ENCODE measurements around the gene KLK12. TPM values are rescaled to one million over a fixed set of nuclear protein-coding genes. Genes with fewer than 3 reads are reported as not detected.
A peak's percentile ranks its signal among the peaks of the same experiment; 100 is the strongest.

KLK12 gene
- total RNA-seq, 8 experiments from 2014 or later: 0.43 TPM; not detected in 7

GRCh38 chr19:51020988-51021651, 13.7 kb downstream of the KLK12 start:
- no peak overlapping the region for H3K27ac ChIP-seq
- H3K4me3 ChIP-seq: no peak overlapping the region
- peaks cover 0 to 3% of the 10 kb centered on the region in 2 donors for H3K4me1 ChIP-seq (replicated peaks in 1 of 2)
- ATAC-seq (replicated peaks in 6 of 8): peak in 6 of 8 experiments; percentile 15 to 65 (median 30)
- WGBS, 10 experiments: 0 to 100% (median 23%) methylated on average over 1 to 6 of the region's 7 CpGs; no CpG with 5 or more reads in 1 of the 10 experiments
- in situ Hi-C loops (cut with MboI; ENCODE audit: low pct_unique_long_range_greater_than_20kb in 2 of 9, low sequenced_read_pairs in 9 of 9, unreplicated experiment in 9 of 9): loop anchor here in 1 of 9 experiments (10.0 kb wide), 1 partner anchor 74 kb away; no protein-coding TSS in a partner anchor

- Histone ChIP-seq H3K27ac (no peak within 1 kb of the TSS), H3K4me1 (replicated peaks in 1 of 2) (peaks cover 0 to 3% of the 10 kb centered on the region in 2 donors), H3K4me3 (no peak within 1 kb of the TSS)
- in situ Hi-C loops (cut with MboI; ENCODE audit: low pct_unique_long_range_greater_than_20kb in 2 of 9, low sequenced_read_pairs in 9 of 9, unreplicated experiment in 9 of 9): no loop called here
- no peak for ATAC-seq (replicated peaks in 6 of 8)
- 13% methylated on average over 3 of the region's 14 CpGs; no CpG with 5 or more reads in 9 of the 10 experiments for WGBS, 10 experiments
Observed at GRCh38 chr19:51019544-51019925, 15.3 kb downstream of the KLK12 start, which contains the start of gene KLK10. Gene KLK10 (minus strand): TSS chr19:51019709. CDS start chr19:51019130, 579 bp downstream.

GRCh38 chr19:51018745-51019543, 15.9 kb downstream of the KLK12 start:
- ATAC-seq (replicated peaks in 6 of 8): peak in 2 of 8 experiments; percentile 7 to 27
- in situ Hi-C loops (cut with MboI; ENCODE audit: low pct_unique_long_range_greater_than_20kb in 2 of 9, low sequenced_read_pairs in 9 of 9, unreplicated experiment in 9 of 9): no loop called here
- no peak overlapping the region for H3K4me3 ChIP-seq
- peaks cover 0 to 3% of the 10 kb centered on the region in 2 donors for H3K4me1 ChIP-seq (replicated peaks in 1 of 2)
- no peak overlapping the region for H3K27ac ChIP-seq
- 0 to 6% (median 0%) methylated on average over 3 to 18 of the region's 68 CpGs; no CpG with 5 or more reads in 7 of the 10 experiments for WGBS, 10 experiments

GRCh38 chr19:51016798-51017683, 17.8 kb downstream of the KLK12 start:
- ATAC-seq (replicated peaks in 6 of 8): peak; percentile 70 to 84 (median 77)
- 0% methylated on average over 1 to 25 of the region's 68 CpGs; no CpG with 5 or more reads in 3 of the 10 experiments for WGBS, 10 experiments
- Histone ChIP-seq H3K4me3 (peak overlapping the region; percentile 10 to 41 (median 33)), H3K27ac (no peak overlapping the region), H3K4me1 (replicated peaks in 1 of 2) (peaks cover 0 to 3% of the 10 kb centered on the region in 2 donors)
- in situ Hi-C loops (cut with MboI; ENCODE audit: low pct_unique_long_range_greater_than_20kb in 2 of 9, low sequenced_read_pairs in 9 of 9, unreplicated experiment in 9 of 9): no loop called here

- WGBS, 10 experiments: 60 to 68% methylated on average over 1 to 3 of the region's 19 CpGs; no CpG with 5 or more reads in 8 of the 10 experiments
- Histone ChIP-seq H3K27ac (no peak overlapping the region), H3K4me1 (replicated peaks in 1 of 2) (peaks cover 0 to 3% of the 10 kb centered on the region in 2 donors), H3K4me3 (no peak overlapping the region)
- in situ Hi-C loops (cut with MboI; ENCODE audit: low pct_unique_long_range_greater_than_20kb in 2 of 9, low sequenced_read_pairs in 9 of 9, unreplicated experiment in 9 of 9): no loop called here
- no peak for ATAC-seq (replicated peaks in 6 of 8)
Observed at GRCh38 chr19:51015691-51016267, 19.0 kb downstream of the KLK12 start.

GRCh38 chr19:51014242-51014641, 20.6 kb downstream of the KLK12 start:
- Histone ChIP-seq H3K4me3 (no peak overlapping the region), H3K27ac (no peak overlapping the region), H3K4me1 (replicated peaks in 1 of 2) (peaks cover 0 to 3% of the 10 kb centered on the region in 2 donors)
- in situ Hi-C loops (cut with MboI; ENCODE audit: low pct_unique_long_range_greater_than_20kb in 2 of 9, low sequenced_read_pairs in 9 of 9, unreplicated experiment in 9 of 9): no loop called here
- 0 to 90% (median 75%) methylated on average over 1 to 5 of the region's 6 CpGs; no CpG with 5 or more reads in 4 of the 10 experiments for WGBS, 10 experiments
- ATAC-seq (replicated peaks in 6 of 8): no peak

- no peak overlapping the region for H3K27ac ChIP-seq
- in situ Hi-C loops (cut with MboI; ENCODE audit: low pct_unique_long_range_greater_than_20kb in 2 of 9, low sequenced_read_pairs in 9 of 9, unreplicated experiment in 9 of 9): no loop called here
- H3K4me3 ChIP-seq: no peak overlapping the region
- 14 to 87% (median 53%) methylated on average over 2 to 9 of the region's 12 CpGs; no CpG with 5 or more reads in 2 of the 10 experiments for WGBS, 10 experiments
- no peak for ATAC-seq (replicated peaks in 6 of 8)
- H3K4me1 ChIP-seq (replicated peaks in 1 of 2): no peaks in the 10 kb centered on the region
Observed at GRCh38 chr19:51012661-51013190, 22.1 kb downstream of the KLK12 start.

- Histone ChIP-seq H3K4me3 (no peak overlapping the region), H3K27ac (no peak overlapping the region), H3K4me1 (replicated peaks in 1 of 2) (no peaks in the 10 kb centered on the region)
- WGBS, 10 experiments: 7 to 72% (median 30%) methylated on average over 2 to 3 of the region's 4 CpGs; no CpG with 5 or more reads in 6 of the 10 experiments
- in situ Hi-C loops (cut with MboI; ENCODE audit: low pct_unique_long_range_greater_than_20kb in 2 of 9, low sequenced_read_pairs in 9 of 9, unreplicated experiment in 9 of 9): no loop called here
- no peak for ATAC-seq (replicated peaks in 6 of 8)
Observed at GRCh38 chr19:51010066-51010795, 24.6 kb downstream of the KLK12 start.

- no peaks in the 10 kb centered on the region for H3K4me1 ChIP-seq (replicated peaks in 1 of 2)
- in situ Hi-C loops (cut with MboI; ENCODE audit: low pct_unique_long_range_greater_than_20kb in 2 of 9, low sequenced_read_pairs in 9 of 9, unreplicated experiment in 9 of 9): no loop called here
- ATAC-seq (replicated peaks in 6 of 8): no peak
- no peak overlapping the region for H3K27ac ChIP-seq
- H3K4me3 ChIP-seq: no peak overlapping the region
- WGBS, 10 experiments: 53 to 73% (median 62%) methylated on average over 3 to 8 of the region's 19 CpGs; no CpG with 5 or more reads in 7 of the 10 experiments
Observed at GRCh38 chr19:51009061-51009891, 25.5 kb downstream of the KLK12 start.

GRCh38 chr19:51007488-51007887, 27.3 kb downstream of the KLK12 start:
- 43 to 73% (median 69%) methylated on average over 1 to 3 of the region's 3 CpGs; no CpG with 5 or more reads in 6 of the 10 experiments for WGBS, 10 experiments
- Histone ChIP-seq H3K4me1 (replicated peaks in 1 of 2) (no peaks in the 10 kb centered on the region), H3K4me3 (no peak overlapping the region), H3K27ac (no peak overlapping the region)
- in situ Hi-C loops (cut with MboI; ENCODE audit: low pct_unique_long_range_greater_than_20kb in 2 of 9, low sequenced_read_pairs in 9 of 9, unreplicated experiment in 9 of 9): no loop called here
- ATAC-seq (replicated peaks in 6 of 8): no peak

GRCh38 chr19:51006406-51006805, 28.4 kb downstream of the KLK12 start:
- WGBS, 10 experiments: 0 to 71% (median 52%) methylated on average over 1 to 7 of the region's 8 CpGs; no CpG with 5 or more reads in 3 of the 10 experiments
- ATAC-seq (replicated peaks in 6 of 8): no peak
- in situ Hi-C loops (cut with MboI; ENCODE audit: low pct_unique_long_range_greater_than_20kb in 2 of 9, low sequenced_read_pairs in 9 of 9, unreplicated experiment in 9 of 9): no loop called here
- no peaks in the 10 kb centered on the region for H3K4me1 ChIP-seq (replicated peaks in 1 of 2)
- H3K4me3 ChIP-seq: no peak overlapping the region
- no peak overlapping the region for H3K27ac ChIP-seq
